Measurements from ENCODE around the gene SLC11A2.
"Not testable (repeated sequence)": the region's sequence is repeated elsewhere in the genome, so short reads cannot be mapped to it uniquely, and the experiment has no call there.

SLC11A2 gene

DNA sequence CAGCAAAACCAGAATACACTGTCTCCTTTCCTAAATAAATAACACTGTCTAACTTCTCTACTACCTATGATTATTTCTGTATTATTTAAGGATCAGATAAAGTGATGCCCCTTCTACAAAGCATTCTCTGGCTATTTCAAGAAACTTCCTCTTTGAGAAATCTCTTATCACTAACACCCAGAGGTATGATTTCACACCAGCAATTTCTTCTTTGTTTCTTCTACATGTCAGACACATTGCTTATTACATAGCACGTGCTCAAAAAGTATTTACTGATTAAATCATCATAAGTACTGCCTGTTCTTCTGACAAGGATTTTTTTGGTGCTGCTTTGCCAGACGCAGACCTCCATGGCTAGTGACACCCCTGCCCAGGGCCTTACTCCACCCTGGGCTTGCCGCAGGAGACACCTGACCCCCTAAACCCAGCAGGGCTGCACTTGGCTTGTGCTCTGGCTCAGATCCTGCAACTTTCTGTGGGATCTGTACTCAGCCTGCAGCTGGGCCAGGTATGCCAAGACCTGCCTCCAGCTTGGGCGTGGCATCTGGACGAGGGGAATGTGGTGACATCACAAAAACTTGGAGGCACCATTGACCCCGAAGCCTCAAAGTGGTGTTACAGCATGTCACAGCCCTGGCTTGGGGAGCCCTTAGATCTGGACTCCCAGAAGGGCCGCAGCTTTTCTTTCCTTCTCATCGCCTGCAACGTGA lies 89.2 kb downstream of the SLC11A2 start:
- DNase-seq, result no peak

DNA sequence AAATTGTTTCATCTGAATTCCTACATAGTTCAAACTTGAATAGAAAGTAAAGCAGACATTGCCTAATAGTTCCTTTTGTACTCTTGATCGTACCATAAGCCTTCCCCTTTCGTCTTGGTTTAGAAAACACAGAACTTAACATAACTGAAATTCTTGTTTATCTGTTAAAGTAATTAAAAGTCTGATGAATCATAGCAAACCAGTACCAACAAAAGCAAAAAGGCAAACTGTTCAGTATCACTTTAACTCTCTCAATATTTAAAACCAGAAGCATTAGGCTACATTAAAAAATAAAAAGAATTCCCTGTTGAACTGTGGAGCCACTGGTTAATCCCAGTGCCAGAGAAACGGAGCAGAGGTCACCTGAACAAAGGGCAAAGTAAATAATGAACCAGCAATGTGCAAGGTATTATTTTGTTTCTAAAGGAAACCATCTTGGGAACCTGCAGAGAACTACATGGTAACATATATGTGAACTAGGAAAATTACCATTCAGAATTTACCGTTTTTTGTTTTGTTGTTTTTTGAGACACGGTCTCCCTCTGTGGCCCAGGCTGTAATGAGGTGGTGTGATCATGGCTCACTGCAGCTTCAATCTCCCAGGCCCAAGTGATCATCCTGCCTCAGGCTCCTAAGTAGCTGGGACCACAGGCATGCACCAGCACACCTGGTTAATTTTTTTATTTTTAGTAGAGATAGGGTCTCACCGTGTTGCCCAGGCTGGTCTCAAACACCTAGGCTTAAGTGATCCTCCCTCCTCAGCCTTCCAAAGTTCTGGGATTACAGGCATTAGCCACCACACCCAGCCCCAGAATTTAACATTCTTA lies 91.0 kb downstream of the SLC11A2 start:
- no peak for DNase-seq

DNA sequence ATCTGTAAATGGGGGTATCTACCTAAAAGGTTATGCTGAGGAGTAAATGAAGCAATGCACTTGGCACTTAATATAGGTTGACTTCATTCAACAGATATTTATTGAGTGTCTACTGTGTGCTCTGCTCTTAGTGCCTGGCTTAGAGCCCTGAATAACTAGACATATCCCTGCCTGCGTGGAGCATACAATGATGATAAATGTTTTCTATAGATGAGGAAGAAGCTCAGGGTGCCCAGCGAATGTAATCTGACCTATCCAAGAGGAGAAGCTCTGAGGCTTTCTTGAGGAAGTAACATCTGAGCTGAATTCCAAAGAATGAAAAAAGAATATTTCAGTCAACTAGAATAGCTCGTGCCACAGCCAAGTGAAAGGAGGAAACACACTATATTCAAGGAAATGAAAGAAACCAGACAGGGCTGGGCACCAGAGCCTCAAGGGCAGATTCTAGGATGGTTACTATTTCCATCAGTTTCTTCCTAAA lies 91.8 kb downstream of the SLC11A2 start:
- no peak for DNase-seq

DNA sequence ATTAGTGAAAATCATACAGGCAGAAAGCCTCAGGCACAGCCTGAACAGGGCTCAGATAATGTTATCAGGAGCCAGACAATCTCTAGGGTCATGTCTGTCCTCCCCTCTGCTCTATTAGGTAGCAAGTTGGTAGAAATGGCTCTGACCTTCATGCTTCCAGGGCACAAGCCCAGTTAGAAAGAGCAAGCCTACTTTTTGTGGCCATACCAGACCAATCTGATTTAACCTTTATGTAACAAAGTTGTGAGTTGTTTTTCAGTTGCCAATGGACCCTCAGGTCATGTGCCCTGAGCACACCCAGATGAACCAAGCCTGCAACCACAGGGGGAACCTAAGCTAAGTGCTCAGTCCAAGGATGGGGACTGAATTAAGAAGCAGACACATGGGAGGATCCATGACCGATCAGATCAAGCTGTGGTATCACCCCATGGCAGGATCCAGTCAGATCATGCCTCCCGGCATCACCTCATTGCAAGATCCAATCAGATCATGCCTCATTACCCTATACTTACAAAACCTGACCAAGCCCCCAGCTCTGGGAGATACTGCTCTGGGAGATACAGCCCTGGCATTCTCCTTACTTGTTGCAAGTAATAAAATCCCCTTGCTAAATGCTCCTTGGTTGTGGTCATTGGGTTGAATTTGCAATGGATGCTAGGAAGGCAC lies 92.6 kb downstream of the SLC11A2 start:
- no peak for DNase-seq

DNA sequence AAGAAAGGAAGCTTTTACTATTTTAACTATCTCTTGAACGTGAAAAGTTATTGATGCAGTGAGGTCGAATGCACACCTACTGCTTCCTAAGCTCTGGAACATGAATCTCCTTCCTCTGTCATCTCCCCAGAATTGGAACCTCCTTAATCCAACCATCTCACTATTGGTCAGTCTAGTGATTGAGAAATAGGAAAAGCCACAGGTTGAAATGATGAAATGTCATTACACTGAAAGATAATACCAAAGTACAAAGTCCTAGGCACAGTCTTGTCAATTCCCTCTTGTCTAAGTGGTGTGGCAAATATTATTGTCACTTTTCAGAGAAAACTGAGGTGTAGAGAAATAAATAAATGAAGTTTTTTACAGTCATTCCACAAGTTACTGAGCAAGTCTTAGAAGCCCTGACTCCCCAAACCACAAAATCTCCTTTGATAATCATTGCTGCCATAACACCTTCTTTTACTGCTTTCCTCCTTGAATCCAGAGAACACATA lies 93.3 kb downstream of the SLC11A2 start:
- DNase-seq, result no peak

DNA sequence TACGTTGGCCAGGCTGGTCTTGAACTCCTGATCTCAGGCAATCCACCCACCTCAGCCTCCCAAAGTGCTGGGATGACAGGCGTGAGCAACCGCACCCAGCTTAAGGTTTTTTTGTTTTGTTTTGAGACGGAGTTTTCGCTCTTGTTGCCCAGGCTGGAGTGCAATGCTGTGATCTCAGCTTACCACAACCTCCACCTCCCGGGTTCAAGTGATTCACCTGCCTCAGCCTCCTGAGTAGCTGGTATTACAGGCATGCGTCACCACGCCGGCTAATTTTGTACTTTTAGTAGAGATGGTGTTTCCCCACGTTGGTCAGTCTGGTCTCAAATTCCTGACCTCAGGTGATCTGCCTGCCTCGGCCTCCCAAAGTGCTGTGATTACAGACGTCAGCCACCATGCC lies 95.7 kb downstream of the SLC11A2 start:
- DNase-seq, result not testable (repeated sequence)

DNA sequence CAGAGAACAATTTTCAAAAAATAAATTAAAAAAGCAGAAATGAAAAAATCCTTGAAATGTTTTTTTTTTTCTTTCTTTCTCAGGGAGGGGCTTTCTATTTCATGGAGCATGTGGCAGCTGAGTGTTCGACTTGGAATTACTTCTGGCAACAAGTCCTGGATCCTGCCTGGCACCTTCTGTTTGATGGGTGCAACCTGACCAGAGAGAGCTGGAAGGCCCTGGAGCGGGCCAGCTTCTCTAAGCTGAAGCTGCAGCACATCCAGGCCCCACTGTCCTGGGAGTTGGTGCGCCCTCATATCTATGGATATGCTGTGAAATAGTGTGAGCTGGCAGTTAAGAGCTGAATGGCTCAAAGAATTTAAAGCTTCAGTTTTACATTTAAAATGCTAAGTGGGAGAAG lies 96.4 kb downstream of the SLC11A2 start:
- DNase-seq, result no peak

Data from NCI-H2171 (cell line).